HG03097 (cell line): Measurements from ENCODE around the gene STIL.
"Not testable (repeated sequence)": the region's sequence is repeated elsewhere in the genome, so short reads cannot be mapped to it uniquely, and the experiment has no call there.

Experiments used
- ATAC-seq: cut with Tn5 transposase; IDR thresholded peaks from one replicate; pipeline ENCODE4 v1.9.1; 2021; ENCODE audit not compliant: unreplicated experiment, low FRiP score

STIL gene

GRCh38 chr1:47223174-47223920 is 90.6 kb downstream of the STIL start:
- ATAC-seq, result no peak

GRCh38 chr1:47222476-47222875 is 91.5 kb downstream of the STIL start:
- no peak for ATAC-seq

- ATAC-seq, result no peak
Observed at GRCh38 chr1:47219590-47220220, 94.2 kb downstream of the STIL start.

GRCh38 chr1:47219001-47219400 is 94.9 kb downstream of the STIL start:
- ATAC-seq, result no peak

GRCh38 chr1:47216278-47217059 is 97.5 kb downstream of the STIL start:
- ATAC-seq, result no peak

- no peak for ATAC-seq
Observed at GRCh38 chr1:47215713-47216112, 98.2 kb downstream of the STIL start.

GRCh38 chr1:47214549-47214948 is 99.4 kb downstream of the STIL start:
- ATAC-seq, result no peak

GRCh38 chr1:47213230-47213963 is 100.5 kb downstream of the STIL start:
- ATAC-seq, result no peak

GRCh38 chr1:47212636-47213229 is 101.2 kb downstream of the STIL start:
- no peak for ATAC-seq

GRCh38 chr1:47211796-47212269 is 102.1 kb downstream of the STIL start:
- no peak for ATAC-seq

- ATAC-seq, result no peak
Observed at GRCh38 chr1:47210666-47211065, 103.3 kb downstream of the STIL start.

- ATAC-seq, result no peak
Observed at GRCh38 chr1:47209725-47210325, 104.1 kb downstream of the STIL start.

- no peak for ATAC-seq
Observed at GRCh38 chr1:47209091-47209490, 104.9 kb downstream of the STIL start.

- no peak for ATAC-seq
Observed at GRCh38 chr1:47208374-47208850, 105.5 kb downstream of the STIL start.

GRCh38 chr1:47207803-47208373 is 106.1 kb downstream of the STIL start:
- no peak for ATAC-seq

- no peak for ATAC-seq
Observed at GRCh38 chr1:47205918-47206317, 108.0 kb downstream of the STIL start.

- not testable (repeated sequence) for ATAC-seq
Observed at GRCh38 chr1:47203504-47203903, 110.4 kb downstream of the STIL start.

- no peak for ATAC-seq
Observed at GRCh38 chr1:47201179-47201578, 112.8 kb downstream of the STIL start.
